ENCODE results near the gene KCNQ5. TPM values are rescaled to one million over a fixed set of nuclear protein-coding genes. Genes with fewer than 3 reads are reported as not detected.
A peak's percentile ranks its signal among the peaks of the same experiment; 100 is the strongest.
"Not testable (repeated sequence)": the region's sequence is repeated elsewhere in the genome, so short reads cannot be mapped to it uniquely, and the experiment has no call there.

KCNQ5 gene
- 10.1 and 12.0 TPM in 2 replicates for total RNA-seq

GRCh38 chr6:72621291-72622093 lies at the start of gene KCNQ5:
Gene KCNQ5 (plus strand): TSS chr6:72622064.
- Mint-ChIP-seq H3K27ac (peak within 1 kb of the TSS; percentile 93), H3K9me3 (no peaks in the 10 kb centered on the region), H3K4me3 (peak within 1 kb of the TSS; percentile 96), H3K4me1 (peaks cover 50% of the 10 kb centered on the region), H3K27me3 (no peaks in the 10 kb centered on the region), H3K36me3 (ENCODE audit: low read depth) (peaks cover 8% of the 10 kb centered on the region)
- DNase-seq (peak; percentile 34), ATAC-seq (ENCODE audit: low read depth) (no peak)
- no peak for TF ChIP-seq CTCF (IDR thresholded peaks at IDR 0.05)
- ChIA-PET CTCF (interaction anchor here (1.3 to 10.3 kb wide), 4 partner anchors 18 to 706 kb away, joined by 3 to 423 read pairs (median 6); no protein-coding TSS in a partner anchor), POLR2A (interaction anchor here (0.8 to 4.7 kb wide), 11 partner anchors 15 to 840 kb away, joined by 3 to 39 read pairs (median 5); partner anchors contain the start of gene MTO1)
- intact Hi-C loops (cut with micrococcal nuclease), result loop anchor here (2.0 to 10.0 kb wide), 10 partner anchors 119 to 1333 kb away; partner anchors contain the start of genes CGAS, DDX43, OGFRL1 and SLC17A5

- Mint-ChIP-seq H3K9me3 (no peaks in the 10 kb centered on the region), H3K27ac (no peak overlapping the region), H3K4me1 (no peaks in the 10 kb centered on the region), H3K36me3 (ENCODE audit: low read depth) (no peaks in the 10 kb centered on the region), H3K27me3 (peaks cover 6% of the 10 kb centered on the region), H3K4me3 (no peak overlapping the region)
- intact Hi-C loops (cut with micrococcal nuclease), result no loop called here
- ATAC-seq (ENCODE audit: low read depth) (no peak), DNase-seq (no peak)
- TF ChIP-seq CTCF (IDR thresholded peaks at IDR 0.05), result no peak
- POLR2A ChIA-PET, result no interaction called here
- CTCF ChIA-PET, result interaction anchor here (1.0 kb wide), 1 partner anchor 37 kb away, joined by 4 read pairs; no protein-coding TSS in a partner anchor
Measured at GRCh38 chr6:72579865-72580264, 42.0 kb upstream of the KCNQ5 start.

GRCh38 chr6:72580281-72580940 lies 41.5 kb upstream of the KCNQ5 start:
- DNase-seq, result no peak
- Mint-ChIP-seq H3K36me3 (ENCODE audit: low read depth) (no peaks in the 10 kb centered on the region), H3K27me3 (peaks cover 6% of the 10 kb centered on the region), H3K9me3 (no peaks in the 10 kb centered on the region), H3K4me3 (no peak overlapping the region), H3K27ac (no peak overlapping the region), H3K4me1 (no peaks in the 10 kb centered on the region)
- CTCF ChIA-PET, result interaction anchor here (1.0 kb wide), 1 partner anchor 36 kb away, joined by 4 read pairs; no protein-coding TSS in a partner anchor
- no peak for ATAC-seq (ENCODE audit: low read depth)
- POLR2A ChIA-PET, result interaction anchor here (0.7 kb wide), 1 partner anchor 549 kb away, joined by 3 read pairs; no protein-coding TSS in a partner anchor
- intact Hi-C loops (cut with micrococcal nuclease), result no loop called here
- no peak for TF ChIP-seq CTCF (IDR thresholded peaks at IDR 0.05)

GRCh38 chr6:72580950-72581349 lies 40.9 kb upstream of the KCNQ5 start:
- H3K27me3 Mint-ChIP-seq; H3K4me1 Mint-ChIP-seq; H3K9me3 Mint-ChIP-seq; H3K4me3 Mint-ChIP-seq; CTCF ChIA-PET; DNase-seq; ATAC-seq (ENCODE audit: low read depth); H3K27ac Mint-ChIP-seq; intact Hi-C loops (cut with micrococcal nuclease); H3K36me3 Mint-ChIP-seq (ENCODE audit: low read depth): not testable (repeated sequence)
- POLR2A ChIA-PET, result interaction anchor here (0.7 kb wide), 1 partner anchor 549 kb away, joined by 3 read pairs; no protein-coding TSS in a partner anchor

- no peaks in the 10 kb centered on the region for H3K36me3 Mint-ChIP-seq (ENCODE audit: low read depth)
- ChIA-PET CTCF (no interaction called here), POLR2A (no interaction called here)
- DNase-seq, result no peak
- H3K9me3 Mint-ChIP-seq, result no peaks in the 10 kb centered on the region
- TF ChIP-seq CTCF (IDR thresholded peaks at IDR 0.05), result no peak
- peaks cover 5% of the 10 kb centered on the region for H3K27me3 Mint-ChIP-seq
- H3K4me1 Mint-ChIP-seq, result no peaks in the 10 kb centered on the region
- no peak overlapping the region for H3K27ac Mint-ChIP-seq
- no peak for ATAC-seq (ENCODE audit: low read depth)
- no peak overlapping the region for H3K4me3 Mint-ChIP-seq
- intact Hi-C loops (cut with micrococcal nuclease), result no loop called here
Measured at GRCh38 chr6:72588155-72588554, 33.7 kb upstream of the KCNQ5 start.

Measured in activated B cell treated with CpG ODN at 0.5 μM for 24 hours (primary cell).